DMS114 treated with DMSO at 0.1 percent for 48 hours (cell line): ENCODE data around the gene LDAH.
"Not testable (repeated sequence)": the region's sequence is repeated elsewhere in the genome, so short reads cannot be mapped to it uniquely, and the experiment has no call there.

Experiments used
- DNase-seq: peaks from one replicate; lab custom pipeline; 2025; ENCODE audit not compliant: unreplicated experiment; lab: John Stamatoyannopoulos, UW

Gene LDAH

GRCh38 chr2:20822535-20823490 lies at the start of gene LDAH:
Gene LDAH (minus strand): TSS chr2:20823101. CDS start chr2:20801463, 21,638 bp downstream.
- peak; percentile 75 for DNase-seq

GRCh38 chr2:20868377-20868776 lies 45.5 kb upstream of the LDAH start:
- no peak for DNase-seq

GRCh38 chr2:20862850-20863249 lies 39.9 kb upstream of the LDAH start:
- no peak for DNase-seq

GRCh38 chr2:20855456-20855855 lies 32.6 kb upstream of the LDAH start:
- DNase-seq = no peak

- no peak for DNase-seq
These were observed 29.8 kb upstream of the LDAH start for GRCh38 chr2:20852670-20853069.

- no peak for DNase-seq
These were observed 29.2 kb upstream of the LDAH start for GRCh38 chr2:20852139-20852538.

GRCh38 chr2:20844246-20844645 lies 21.3 kb upstream of the LDAH start:
- no peak for DNase-seq

- no peak for DNase-seq
These were observed 16.2 kb upstream of the LDAH start for GRCh38 chr2:20839052-20839451.

GRCh38 chr2:20838016-20838415 lies 15.1 kb upstream of the LDAH start:
- DNase-seq = no peak

- no peak for DNase-seq
These were observed 13.6 kb upstream of the LDAH start for GRCh38 chr2:20836521-20836920.

GRCh38 chr2:20834331-20834730 lies 11.4 kb upstream of the LDAH start:
- no peak for DNase-seq

- DNase-seq = no peak
These were observed 9.7 kb upstream of the LDAH start for GRCh38 chr2:20832606-20833005.

GRCh38 chr2:20829861-20830260 lies 7.0 kb upstream of the LDAH start:
- DNase-seq = no peak

GRCh38 chr2:20823917-20824316 lies 1.0 kb upstream of the LDAH start:
- DNase-seq = no peak

- DNase-seq = no peak
These were observed 4.1 kb downstream of the LDAH start for GRCh38 chr2:20818820-20819219.

GRCh38 chr2:20815216-20815615 lies 7.7 kb downstream of the LDAH start:
- no peak for DNase-seq

GRCh38 chr2:20812779-20813178 lies 10.1 kb downstream of the LDAH start:
- no peak for DNase-seq

GRCh38 chr2:20806286-20806685 lies 16.6 kb downstream of the LDAH start:
- DNase-seq = no peak

GRCh38 chr2:20803974-20804373 lies 18.9 kb downstream of the LDAH start:
- DNase-seq = no peak

- no peak for DNase-seq
These were observed 19.6 kb downstream of the LDAH start for GRCh38 chr2:20803226-20803682.

GRCh38 chr2:20797096-20797495 lies 25.8 kb downstream of the LDAH start:
- DNase-seq = no peak

GRCh38 chr2:20796374-20796791 lies 26.5 kb downstream of the LDAH start:
- no peak for DNase-seq

- DNase-seq = not testable (repeated sequence)
These were observed 29.0 kb downstream of the LDAH start for GRCh38 chr2:20793944-20794343.
